ENCODE measurements around the gene CDPF1. TPM values are rescaled to one million over a fixed set of nuclear protein-coding genes. Genes with fewer than 3 reads are reported as not detected.

Gene CDPF1
- total RNA-seq, 2 donors from 2014 or later: 13.1 to 14.9 TPM

DNA sequence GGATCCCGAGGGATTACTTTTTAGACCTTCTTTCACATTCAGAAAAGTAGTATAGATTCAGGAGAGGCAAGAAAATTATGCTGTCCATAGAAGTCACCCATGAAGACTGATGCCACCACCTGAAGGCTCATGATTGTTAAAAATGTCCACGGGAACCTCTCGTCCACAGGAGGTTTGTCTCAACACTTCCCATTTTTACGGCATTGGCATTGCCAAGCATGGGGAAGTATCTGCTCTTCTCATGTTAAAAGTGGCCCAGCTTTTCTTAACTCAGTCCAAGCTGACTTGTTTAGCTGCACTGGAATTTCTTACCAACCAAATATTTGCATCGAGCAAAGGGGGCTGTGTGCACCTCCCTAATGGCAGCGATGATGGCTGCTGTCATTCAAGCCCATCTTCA lies 9.6 kb downstream of the CDPF1 start:
- DNase-seq: no peak
- no peaks in the 10 kb centered on the region for H3K9me3 Mint-ChIP-seq
- H3K27ac Mint-ChIP-seq: no peak overlapping the region
- no peak overlapping the region for H3K4me3 Mint-ChIP-seq
- H3K4me1 Mint-ChIP-seq (ENCODE audit: low read depth): peaks cover 6% of the 10 kb centered on the region
- H3K27me3 Mint-ChIP-seq (ENCODE audit: low read depth): no peaks in the 10 kb centered on the region
- H3K36me3 Mint-ChIP-seq (ENCODE audit: insufficient read depth in 2 of 2): peaks cover 0 to 1% of the 10 kb centered on the region in 2 donors
- ATAC-seq (replicated peaks in 1 of 2): no peak

DNA sequence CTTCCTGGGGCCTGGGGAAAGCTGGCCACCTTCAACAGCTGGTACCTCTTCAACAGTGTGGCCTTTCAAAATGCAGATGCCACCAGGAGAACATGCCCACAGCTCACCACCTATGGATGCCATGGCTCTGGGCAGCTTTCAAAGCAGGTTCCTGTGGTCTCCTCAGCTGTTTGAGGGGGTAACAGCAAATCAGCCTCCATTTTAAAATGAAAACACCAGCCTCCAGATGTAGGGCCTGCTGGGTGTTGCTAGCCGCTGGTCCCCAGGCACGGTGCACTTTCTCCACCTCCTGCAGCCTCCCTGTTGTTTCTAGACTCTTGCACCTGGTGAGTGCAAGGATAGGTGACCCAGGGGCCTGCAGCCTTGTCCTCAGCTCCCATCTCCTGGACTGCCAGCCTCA lies 10.0 kb downstream of the CDPF1 start:
- DNase-seq (no peak), ATAC-seq (replicated peaks in 1 of 2) (no peak)
- Mint-ChIP-seq H3K27me3 (ENCODE audit: low read depth) (no peaks in the 10 kb centered on the region), H3K4me1 (ENCODE audit: low read depth) (peaks cover 6% of the 10 kb centered on the region), H3K36me3 (ENCODE audit: insufficient read depth in 2 of 2) (peaks cover 0 to 1% of the 10 kb centered on the region in 2 donors), H3K27ac (no peak overlapping the region), H3K9me3 (no peaks in the 10 kb centered on the region), H3K4me3 (no peak overlapping the region)

DNA sequence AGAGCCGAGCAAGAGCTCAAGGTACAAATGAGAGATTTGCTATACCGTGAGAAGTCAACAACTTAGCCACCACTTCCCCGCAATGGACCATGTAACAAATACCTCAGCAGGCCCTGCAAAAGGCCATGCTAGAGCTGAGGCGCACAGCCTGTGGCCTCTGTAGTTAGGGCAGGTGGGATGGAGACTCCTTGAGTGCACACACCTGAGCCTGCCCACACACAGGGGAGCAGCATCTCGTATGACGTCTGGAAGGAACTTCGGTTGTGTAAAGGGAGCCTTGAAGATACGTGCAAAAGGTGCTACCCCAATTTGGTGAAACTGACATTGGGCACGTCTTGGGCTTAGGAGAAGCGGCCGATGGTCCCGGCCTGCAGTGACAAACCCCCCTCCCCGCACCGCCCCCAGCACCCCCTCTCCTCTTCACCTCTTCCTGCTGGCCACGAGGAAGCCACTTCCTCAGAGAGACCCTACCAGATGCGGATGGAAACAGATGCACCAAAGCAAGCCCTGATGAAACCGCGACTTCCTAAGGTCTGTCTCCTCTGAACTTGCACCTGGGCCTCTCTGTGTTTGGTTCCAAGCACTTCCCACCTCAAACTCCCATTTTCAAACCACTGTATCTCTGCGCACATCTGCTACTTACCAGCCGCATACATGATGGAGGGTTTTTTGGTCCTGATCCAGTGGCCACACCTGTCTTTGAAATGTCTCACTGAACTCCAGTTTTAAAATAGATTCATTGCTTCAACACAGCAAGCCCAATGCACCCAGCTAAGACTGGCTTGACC lies 10.6 kb downstream of the CDPF1 start:
- no peaks in the 10 kb centered on the region for H3K27me3 Mint-ChIP-seq (ENCODE audit: low read depth)
- DNase-seq: no peak
- peak in 1 of 2 donors; percentile 21 for ATAC-seq (replicated peaks in 1 of 2)
- no peak overlapping the region for H3K4me3 Mint-ChIP-seq
- no peaks in the 10 kb centered on the region for H3K9me3 Mint-ChIP-seq
- no peak overlapping the region for H3K27ac Mint-ChIP-seq
- H3K36me3 Mint-ChIP-seq (ENCODE audit: insufficient read depth in 2 of 2): peaks cover 0 to 1% of the 10 kb centered on the region in 2 donors
- peaks cover 6% of the 10 kb centered on the region for H3K4me1 Mint-ChIP-seq (ENCODE audit: low read depth)

DNA sequence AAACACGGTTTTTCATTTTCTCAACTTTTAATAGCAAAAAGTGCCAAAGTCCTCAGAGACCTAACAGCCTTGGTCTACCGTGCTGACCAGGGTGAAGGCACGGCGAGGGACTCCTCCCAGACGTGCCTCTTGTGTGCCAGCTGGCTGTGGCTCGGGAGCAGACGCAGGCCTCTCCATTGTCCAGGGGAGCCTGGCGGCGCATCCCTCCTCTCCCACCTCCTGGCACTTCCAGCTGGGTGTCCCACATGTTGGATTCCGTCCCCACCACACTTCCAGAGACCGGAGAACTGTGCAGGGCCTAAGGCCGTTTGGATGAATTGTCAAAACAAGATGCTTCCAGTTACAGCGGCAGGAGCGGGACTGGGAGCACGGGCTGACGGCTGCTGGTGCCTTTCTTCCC lies 11.6 kb downstream of the CDPF1 start:
- no peak for ATAC-seq (replicated peaks in 1 of 2)
- no peak overlapping the region for H3K27ac Mint-ChIP-seq

DNA sequence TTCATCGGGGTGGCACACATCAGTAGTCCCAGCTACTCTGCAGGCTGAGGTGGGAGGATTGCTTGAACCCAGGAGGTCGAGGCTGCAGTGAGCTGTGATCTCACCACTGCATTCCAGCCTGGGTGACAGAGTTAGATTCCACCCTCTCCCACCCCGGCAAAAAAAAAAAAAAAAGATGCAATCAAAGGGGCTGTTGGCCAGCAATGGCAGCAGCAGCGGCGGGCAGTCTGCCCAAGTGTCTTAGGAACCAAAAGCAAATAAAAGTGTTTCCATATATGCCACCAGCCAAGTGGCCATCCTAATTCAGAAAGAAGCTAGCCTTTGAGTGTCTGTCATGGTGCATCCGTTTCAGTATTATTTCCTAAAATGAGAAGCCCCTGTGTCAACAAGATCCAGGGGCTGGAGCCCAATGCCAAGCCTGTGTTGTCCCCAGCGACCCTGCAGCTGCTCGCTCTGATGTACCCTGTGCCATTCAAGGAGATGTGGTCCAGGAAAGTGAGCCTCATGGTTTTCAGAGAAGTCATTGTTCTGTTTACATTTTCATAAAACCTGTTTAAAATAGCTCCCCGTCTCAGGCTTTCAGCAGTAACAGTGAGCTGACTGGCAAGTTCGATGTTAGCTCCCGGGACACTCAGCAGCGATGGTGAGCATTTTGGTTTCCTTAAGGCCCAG lies 12.5 kb downstream of the CDPF1 start:
- H3K27me3 Mint-ChIP-seq (ENCODE audit: low read depth): no peaks in the 10 kb centered on the region
- H3K4me3 Mint-ChIP-seq: no peak overlapping the region
- DNase-seq (no peak), ATAC-seq (replicated peaks in 1 of 2) (no peak)
- no peaks in the 10 kb centered on the region for H3K36me3 Mint-ChIP-seq (ENCODE audit: insufficient read depth in 2 of 2)
- H3K27ac Mint-ChIP-seq: no peak overlapping the region
- peaks cover 6% of the 10 kb centered on the region for H3K4me1 Mint-ChIP-seq (ENCODE audit: low read depth)
- H3K9me3 Mint-ChIP-seq: no peaks in the 10 kb centered on the region

More for the DNA sequence above, 11.6 kb downstream of the CDPF1 start:
- DNase-seq: no peak
- no peak overlapping the region for H3K4me3 Mint-ChIP-seq
- H3K9me3 Mint-ChIP-seq: no peaks in the 10 kb centered on the region
- H3K4me1 Mint-ChIP-seq (ENCODE audit: low read depth): peaks cover 6% of the 10 kb centered on the region
- H3K27me3 Mint-ChIP-seq (ENCODE audit: low read depth): no peaks in the 10 kb centered on the region
- peaks cover 0 to 1% of the 10 kb centered on the region in 2 donors for H3K36me3 Mint-ChIP-seq (ENCODE audit: insufficient read depth in 2 of 2)

DNA sequence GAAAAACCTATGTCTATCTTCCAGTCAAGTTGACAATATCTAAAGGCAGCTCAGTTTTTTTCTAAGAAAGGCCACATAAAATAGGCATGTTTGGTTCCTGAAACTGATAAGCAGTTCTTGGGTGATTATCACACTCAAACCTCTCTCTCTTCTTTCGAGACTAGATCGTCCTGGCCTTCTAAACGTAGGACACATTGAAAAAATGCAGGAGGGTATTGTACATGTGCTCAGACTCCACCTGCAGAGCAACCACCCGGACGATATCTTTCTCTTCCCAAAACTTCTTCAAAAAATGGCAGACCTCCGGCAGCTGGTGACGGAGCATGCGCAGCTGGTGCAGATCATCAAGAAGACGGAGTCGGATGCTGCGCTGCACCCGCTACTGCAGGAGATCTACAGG lies 15.1 kb downstream of the CDPF1 start:
- DNase-seq (no peak), ATAC-seq (replicated peaks in 1 of 2) (no peak)
- Mint-ChIP-seq H3K36me3 (ENCODE audit: insufficient read depth in 2 of 2) (no peaks in the 10 kb centered on the region), H3K27ac (no peak overlapping the region), H3K27me3 (ENCODE audit: low read depth) (no peaks in the 10 kb centered on the region), H3K9me3 (no peaks in the 10 kb centered on the region), H3K4me1 (ENCODE audit: low read depth) (peaks cover 6% of the 10 kb centered on the region), H3K4me3 (no peak overlapping the region)

DNA sequence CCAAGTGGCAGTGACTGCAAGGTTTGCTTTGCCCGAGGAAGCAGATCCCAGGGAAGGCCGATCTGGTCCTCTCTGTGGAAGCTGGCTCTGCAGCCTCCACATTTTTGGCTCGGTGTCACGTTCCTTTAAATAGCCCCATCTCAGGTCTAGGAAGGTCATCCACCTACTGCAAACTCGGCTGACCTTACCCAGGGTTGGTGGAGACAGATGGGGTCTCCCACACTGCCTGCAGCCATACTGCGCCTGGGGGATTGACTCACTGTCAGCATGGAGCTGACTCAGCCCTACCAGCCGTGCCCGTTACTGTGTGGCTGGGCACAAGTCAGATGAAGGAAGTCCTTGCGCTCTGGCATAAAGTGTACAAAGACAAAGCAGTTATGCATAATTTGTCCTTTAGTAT lies 16.9 kb downstream of the CDPF1 start:
- H3K4me3 Mint-ChIP-seq: no peak overlapping the region
- no peaks in the 10 kb centered on the region for H3K9me3 Mint-ChIP-seq
- no peaks in the 10 kb centered on the region for H3K36me3 Mint-ChIP-seq (ENCODE audit: insufficient read depth in 2 of 2)
- ATAC-seq (replicated peaks in 1 of 2) (peak in 1 of 2 donors; percentile 38), DNase-seq (no peak)
- H3K4me1 Mint-ChIP-seq (ENCODE audit: low read depth): no peaks in the 10 kb centered on the region
- no peak overlapping the region for H3K27ac Mint-ChIP-seq
- H3K27me3 Mint-ChIP-seq (ENCODE audit: low read depth): no peaks in the 10 kb centered on the region

DNA sequence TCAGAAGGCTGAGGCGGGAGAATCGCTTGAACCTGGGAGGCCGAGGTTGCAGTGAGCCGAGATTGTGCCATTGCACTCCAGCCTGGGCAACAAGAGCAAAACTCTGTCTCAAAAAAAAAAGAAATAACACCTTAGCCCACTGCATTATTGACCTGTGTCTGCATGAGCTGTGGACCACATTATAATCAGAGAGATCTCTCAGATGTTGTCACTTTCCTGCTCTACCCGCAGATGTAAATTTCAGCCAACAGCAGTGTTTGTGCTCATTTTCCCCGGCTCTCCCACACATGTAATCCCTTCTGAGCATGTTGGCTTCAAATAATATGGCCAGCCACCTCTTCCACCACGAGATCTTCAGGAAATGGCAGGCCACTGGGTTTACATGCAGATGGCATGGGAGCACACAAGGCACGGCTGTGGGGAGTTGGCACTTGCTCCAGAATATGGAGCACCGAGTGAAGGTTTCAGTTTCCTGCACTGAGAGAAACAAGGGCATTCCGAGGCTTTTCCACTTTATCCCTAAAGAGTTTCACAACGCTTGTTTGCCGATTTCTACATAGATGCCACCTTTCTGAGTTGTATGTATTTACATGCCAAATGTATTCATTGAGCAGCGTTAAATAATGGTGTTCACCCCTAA lies 19.7 kb downstream of the CDPF1 start:
- H3K4me3 Mint-ChIP-seq: no peak overlapping the region
- DNase-seq: no peak
- no peak overlapping the region for H3K27ac Mint-ChIP-seq
- no peaks in the 10 kb centered on the region for H3K9me3 Mint-ChIP-seq
- no peak for ATAC-seq (replicated peaks in 1 of 2)
- H3K4me1 Mint-ChIP-seq (ENCODE audit: low read depth): no peaks in the 10 kb centered on the region
- peaks cover 0 to 5% of the 10 kb centered on the region in 2 donors for H3K36me3 Mint-ChIP-seq (ENCODE audit: insufficient read depth in 2 of 2)
- no peaks in the 10 kb centered on the region for H3K27me3 Mint-ChIP-seq (ENCODE audit: low read depth)

DNA sequence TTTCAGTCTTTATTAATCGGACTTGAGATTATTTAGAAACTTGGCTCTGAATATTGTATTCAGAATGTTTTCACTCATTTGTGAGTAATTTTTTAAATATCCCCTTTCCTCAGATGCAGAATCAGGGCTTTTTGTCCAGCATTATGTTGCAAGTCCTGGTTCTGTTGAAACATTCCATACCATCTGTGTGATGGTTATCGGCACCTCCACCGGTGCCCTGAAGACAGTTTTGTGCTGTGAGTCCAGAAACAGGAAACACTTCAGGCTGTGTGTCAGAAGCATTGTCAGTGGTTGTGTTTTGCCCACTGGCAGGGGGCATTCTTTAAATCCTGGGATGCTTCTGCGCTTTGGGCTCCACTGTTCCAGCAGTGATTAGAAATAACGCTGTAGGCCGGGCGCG lies 20.4 kb downstream of the CDPF1 start:
- Mint-ChIP-seq H3K36me3 (ENCODE audit: insufficient read depth in 2 of 2) (peaks cover 0 to 5% of the 10 kb centered on the region in 2 donors), H3K9me3 (no peaks in the 10 kb centered on the region), H3K4me1 (ENCODE audit: low read depth) (no peaks in the 10 kb centered on the region), H3K27ac (no peak overlapping the region), H3K4me3 (no peak overlapping the region), H3K27me3 (ENCODE audit: low read depth) (no peaks in the 10 kb centered on the region)
- ATAC-seq (replicated peaks in 1 of 2) (no peak), DNase-seq (no peak)

DNA sequence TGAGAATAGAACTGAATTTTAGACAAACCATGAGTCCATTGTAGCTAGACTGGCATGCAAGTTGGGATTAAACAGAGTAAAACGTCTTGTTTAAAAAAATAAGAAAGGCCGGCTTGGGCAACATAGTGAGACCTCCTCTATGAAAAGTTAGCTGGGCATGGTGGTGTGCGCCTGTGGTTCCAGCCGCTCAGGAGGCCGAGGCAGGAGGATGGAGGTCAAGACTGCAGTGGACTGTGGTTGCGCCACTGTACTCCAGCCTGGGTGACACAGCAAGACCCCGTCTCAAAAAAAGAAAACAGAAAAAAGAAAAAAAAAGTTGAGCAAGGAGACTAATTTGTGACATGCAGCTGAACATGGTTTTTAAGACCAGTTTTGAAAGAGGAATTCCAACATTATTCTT lies 23.5 kb downstream of the CDPF1 start:
- H3K4me1 Mint-ChIP-seq (ENCODE audit: low read depth): no peaks in the 10 kb centered on the region
- ATAC-seq (replicated peaks in 1 of 2) (no peak), DNase-seq (no peak)
- no peaks in the 10 kb centered on the region for H3K27me3 Mint-ChIP-seq (ENCODE audit: low read depth)
- H3K9me3 Mint-ChIP-seq: no peaks in the 10 kb centered on the region
- H3K4me3 Mint-ChIP-seq: no peak overlapping the region
- no peak overlapping the region for H3K27ac Mint-ChIP-seq
- peaks cover 0 to 5% of the 10 kb centered on the region in 2 donors for H3K36me3 Mint-ChIP-seq (ENCODE audit: insufficient read depth in 2 of 2)

DNA sequence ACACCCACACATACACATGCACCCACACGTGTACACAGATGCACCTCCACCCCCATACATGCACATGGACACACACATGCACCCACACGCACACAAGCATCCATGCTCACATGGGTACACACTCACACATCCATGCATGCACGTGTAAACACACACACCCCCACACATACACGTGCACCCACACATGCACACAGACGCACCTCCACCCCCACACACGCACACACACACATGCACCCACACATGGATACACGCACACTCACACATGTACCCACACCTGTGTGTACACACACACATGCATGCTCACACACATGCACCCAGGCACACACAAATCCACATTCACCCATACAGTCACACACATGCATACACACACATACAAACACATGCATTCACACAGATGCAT lies 24.5 kb downstream of the CDPF1 start:
- H3K36me3 Mint-ChIP-seq (ENCODE audit: insufficient read depth in 2 of 2): peaks cover 0 to 8% of the 10 kb centered on the region in 2 donors
- no peaks in the 10 kb centered on the region for H3K9me3 Mint-ChIP-seq
- H3K4me1 Mint-ChIP-seq (ENCODE audit: low read depth): peaks cover 9% of the 10 kb centered on the region
- no peak overlapping the region for H3K4me3 Mint-ChIP-seq
- ATAC-seq (replicated peaks in 1 of 2) (no peak), DNase-seq (no peak)
- H3K27me3 Mint-ChIP-seq (ENCODE audit: low read depth): no peaks in the 10 kb centered on the region
- H3K27ac Mint-ChIP-seq: no peak overlapping the region

DNA sequence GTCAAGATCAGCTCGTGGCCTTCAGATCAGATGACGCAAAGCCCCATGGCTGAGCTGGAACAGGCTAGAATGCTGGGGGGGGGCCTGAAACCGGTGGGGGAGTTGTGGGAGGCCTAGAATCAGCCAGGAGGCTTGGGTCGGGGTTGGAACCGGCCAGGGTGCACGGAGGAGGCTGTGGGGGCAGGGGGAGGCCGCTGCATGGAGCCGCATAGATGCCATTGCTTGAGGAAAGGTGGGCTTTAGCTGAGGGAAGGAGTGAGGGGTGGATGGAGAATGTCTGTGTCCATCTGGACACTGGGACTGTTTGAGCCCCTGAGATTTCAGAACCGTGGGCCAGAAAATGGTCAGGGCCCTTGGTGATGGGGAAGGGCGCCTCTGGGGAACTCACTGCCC lies 25.2 kb downstream of the CDPF1 start:
- no peaks in the 10 kb centered on the region for H3K9me3 Mint-ChIP-seq
- peaks cover 16% of the 10 kb centered on the region for H3K4me1 Mint-ChIP-seq (ENCODE audit: low read depth)
- no peaks in the 10 kb centered on the region for H3K27me3 Mint-ChIP-seq (ENCODE audit: low read depth)
- H3K4me3 Mint-ChIP-seq: no peak overlapping the region
- ATAC-seq (replicated peaks in 1 of 2) (no peak), DNase-seq (no peak)
- H3K27ac Mint-ChIP-seq: no peak overlapping the region
- peaks cover 0 to 10% of the 10 kb centered on the region in 2 donors for H3K36me3 Mint-ChIP-seq (ENCODE audit: insufficient read depth in 2 of 2)

DNA sequence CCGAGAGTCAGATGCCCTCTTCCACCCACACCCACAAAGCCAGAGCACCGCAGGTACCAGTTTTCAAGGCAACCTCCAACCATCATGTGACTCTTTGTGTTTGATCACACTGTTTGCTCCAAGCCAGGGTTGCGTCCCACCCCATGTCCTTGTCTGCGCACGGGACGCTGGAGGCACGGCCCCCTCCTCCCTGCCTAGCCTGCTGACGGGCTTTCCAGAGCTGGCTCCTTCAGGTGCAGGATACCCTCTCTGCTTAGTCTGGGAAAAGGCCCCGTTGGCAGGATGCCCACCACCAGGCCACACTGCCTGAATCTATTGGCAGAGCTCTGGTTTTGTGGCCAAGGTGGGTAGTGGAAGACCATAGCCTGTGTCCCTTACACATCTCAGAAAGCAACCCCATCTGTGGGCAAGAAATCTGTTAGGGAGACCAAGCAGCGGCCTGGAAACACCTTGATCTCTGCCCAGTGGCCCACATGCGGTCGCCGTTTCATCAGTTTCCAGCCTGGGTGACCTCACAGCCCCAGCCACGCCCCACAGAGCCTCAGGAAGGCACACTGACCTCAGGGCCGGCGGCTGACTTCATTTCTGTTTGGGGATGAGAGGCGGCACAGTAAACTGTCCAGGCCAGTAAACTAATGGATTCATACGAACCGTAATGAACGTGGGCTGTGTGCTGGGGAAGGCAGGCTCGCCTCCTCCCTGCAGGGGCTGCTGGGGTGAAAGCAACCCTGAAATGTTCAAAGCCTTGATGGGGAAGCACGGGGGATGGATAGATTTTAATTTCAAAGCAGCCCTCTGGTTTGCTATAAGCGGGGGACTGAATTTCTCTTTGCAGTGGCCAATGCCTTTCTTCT lies 25.8 kb downstream of the CDPF1 start:
- H3K27ac Mint-ChIP-seq: no peak overlapping the region
- H3K9me3 Mint-ChIP-seq: no peaks in the 10 kb centered on the region
- no peak for DNase-seq
- no peaks in the 10 kb centered on the region for H3K27me3 Mint-ChIP-seq (ENCODE audit: low read depth)
- peaks cover 0 to 10% of the 10 kb centered on the region in 2 donors for H3K36me3 Mint-ChIP-seq (ENCODE audit: insufficient read depth in 2 of 2)
- no peak for ATAC-seq (replicated peaks in 1 of 2)
- H3K4me1 Mint-ChIP-seq (ENCODE audit: low read depth): peaks cover 22% of the 10 kb centered on the region
- H3K4me3 Mint-ChIP-seq: no peak overlapping the region
